Prostate gland (tissue), 2 donors: Measurements from ENCODE around the gene EFNB3.

Experiments
- CTCF ChIP-seq, 4 experiments: fragments of 200-600 bp in 2 of 4; fragments of 450-650 bp in 2 of 4; sonication (generic) in 2 of 4; IDR thresholded peaks; 1 replicate in 3 of 4; 2 replicates in 1 of 4; pipeline ENCODE4 v1.5.1; 2016 to 2019; ENCODE audit warnings: antibody characterized with exemption in 4 of 4, mild to moderate bottlenecking in 2 of 4, moderate library complexity in 2 of 4
- POLR2A ChIP-seq: fragments of 450-650 bp; IDR thresholded peaks from one replicate; pipeline ENCODE4 v1.6.1; 2016; ENCODE audit warnings: antibody characterized with exemption, mild to moderate bottlenecking
- POLR2AphosphoS5 ChIP-seq: sonication (generic); formaldehyde crosslinking; IDR thresholded peaks from one replicate; pipeline ENCODE4 v1.6.1; 2017; ENCODE audit warnings: antibody characterized with exemption

DNA sequence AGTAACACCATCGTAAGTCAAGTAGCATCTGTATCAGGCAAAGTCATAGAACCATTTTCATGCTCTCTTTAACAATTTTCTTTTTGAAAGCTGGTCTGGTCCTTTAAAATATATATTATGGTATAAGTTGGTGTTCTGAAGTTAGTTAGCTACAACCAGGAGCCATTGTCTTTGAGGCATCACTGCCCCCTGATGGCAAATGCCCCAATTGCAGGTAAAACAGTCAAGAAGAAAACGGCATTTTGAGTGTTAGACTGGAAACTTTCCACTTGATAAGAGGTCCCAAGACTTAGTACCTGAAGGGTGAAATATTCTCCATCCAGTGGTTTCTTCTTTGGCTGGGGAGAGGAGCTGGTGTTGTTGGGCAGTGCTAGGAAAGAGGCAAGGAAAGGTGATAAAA, 31.8 kb upstream of the EFNB3 start:
- no peak for TF ChIP-seq CTCF (IDR thresholded peaks at IDR 0.05)
- TF ChIP-seq POLR2A, result no peak
- no peak for TF ChIP-seq POLR2AphosphoS5
